NCI-H2029 treated with DMSO at 0.1 percent for 48 hours (cell line): ENCODE measurements around the gene TAF11.
"Not testable (repeated sequence)": the region's sequence is repeated elsewhere in the genome, so short reads cannot be mapped to it uniquely, and the experiment has no call there.

Experiments used
- DNase-seq: peaks from one replicate; lab custom pipeline; 2025; lab: John Stamatoyannopoulos, UW

TAF11 gene

DNA sequence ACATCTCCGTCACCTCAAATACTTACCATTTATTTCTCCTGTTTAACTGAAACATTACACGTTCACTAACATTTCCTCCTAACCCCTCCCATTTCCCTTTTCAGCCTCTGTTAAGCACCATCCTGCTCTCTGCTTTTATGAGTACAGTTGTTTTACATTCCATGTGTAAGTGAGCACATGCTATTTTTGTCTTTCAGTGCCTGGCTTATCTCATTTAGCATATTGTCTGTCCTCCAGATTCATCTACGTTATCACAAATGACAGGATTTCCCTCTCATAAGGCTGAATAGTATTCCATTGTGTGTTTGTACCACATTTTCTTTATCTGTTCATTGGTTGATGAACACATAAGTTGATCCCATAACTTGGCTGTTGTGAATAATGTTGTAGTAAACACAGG lies 22.7 kb downstream of the TAF11 start:
- peak; percentile 4 for DNase-seq

DNA sequence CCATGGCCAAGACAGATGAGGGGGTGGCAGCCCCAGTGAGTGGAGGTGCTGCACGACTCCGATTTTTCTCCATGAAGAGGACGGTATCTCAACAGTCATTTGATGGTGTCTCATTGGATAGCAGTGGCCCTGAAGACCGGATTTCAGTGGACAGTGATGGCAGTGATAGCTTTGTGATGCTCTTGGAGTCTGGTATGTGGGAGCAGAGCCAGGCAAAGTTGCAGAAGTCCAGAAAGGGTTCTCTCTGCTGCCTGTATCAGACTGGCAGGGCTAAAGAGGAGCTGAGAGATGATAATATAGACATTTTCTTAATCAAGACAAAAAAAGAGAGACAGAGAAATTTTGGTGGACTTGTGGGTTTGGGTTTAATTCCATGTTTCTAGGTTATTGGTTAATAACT lies 23.8 kb downstream of the TAF11 start:
- no peak for DNase-seq

DNA sequence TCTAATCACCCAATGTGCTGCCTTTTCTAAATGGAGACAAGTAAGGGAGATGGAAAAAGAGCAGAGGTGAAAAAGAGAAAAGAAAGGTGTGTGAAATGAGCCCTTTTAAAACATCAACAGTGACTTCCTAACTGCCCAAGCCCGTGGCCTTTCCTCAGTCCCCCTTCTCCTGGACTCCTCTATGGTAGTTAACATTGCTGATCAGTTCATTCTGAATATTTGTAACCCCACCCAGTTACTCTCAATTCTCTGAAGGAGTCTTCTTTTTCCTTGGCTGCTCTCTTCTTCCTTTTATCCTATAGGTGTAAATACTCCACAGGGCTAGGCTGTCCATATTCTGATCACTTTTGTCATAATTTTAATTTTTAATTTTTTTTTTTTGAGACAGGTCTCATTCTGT lies 27.1 kb downstream of the TAF11 start:
- DNase-seq: no peak

DNA sequence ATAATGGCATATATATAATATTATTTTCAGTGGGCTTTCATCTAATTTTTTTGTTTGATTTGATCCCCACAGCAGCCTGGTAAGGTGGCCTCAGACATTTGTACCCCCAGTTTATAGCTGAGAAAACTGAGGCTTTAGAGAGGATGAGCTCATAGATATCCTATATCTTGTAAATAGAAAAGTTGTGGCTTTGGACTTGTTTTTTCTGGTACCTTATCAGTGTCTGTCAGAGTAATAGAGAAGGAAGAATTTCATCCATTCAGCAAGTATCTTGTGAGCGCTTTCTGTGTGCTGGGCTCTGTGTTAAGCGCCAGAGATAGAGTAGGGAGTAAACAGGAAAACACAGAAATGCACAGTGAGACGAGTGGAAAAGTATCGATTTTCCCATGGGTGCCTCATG lies 27.9 kb downstream of the TAF11 start:
- DNase-seq: no peak

DNA sequence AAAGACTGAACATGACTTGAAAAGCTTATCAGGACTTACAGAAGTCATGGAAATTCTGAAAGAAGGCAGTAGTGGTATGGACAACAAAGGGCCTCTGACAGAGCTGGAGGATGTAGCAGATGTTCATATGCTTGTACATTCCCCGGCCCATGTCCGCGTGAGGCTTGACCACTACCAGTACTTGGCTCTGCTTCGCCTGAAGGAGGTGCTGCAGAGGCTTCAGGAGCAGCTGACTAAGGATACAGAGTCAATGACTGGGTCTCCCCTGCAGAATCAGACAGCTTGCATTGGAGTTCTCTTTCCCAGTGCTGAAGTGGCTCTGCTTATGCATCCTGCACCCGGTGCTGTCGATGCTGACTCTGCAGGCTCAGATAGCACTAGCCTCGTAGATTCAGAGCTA lies 29.2 kb downstream of the TAF11 start:
- no peak for DNase-seq

DNA sequence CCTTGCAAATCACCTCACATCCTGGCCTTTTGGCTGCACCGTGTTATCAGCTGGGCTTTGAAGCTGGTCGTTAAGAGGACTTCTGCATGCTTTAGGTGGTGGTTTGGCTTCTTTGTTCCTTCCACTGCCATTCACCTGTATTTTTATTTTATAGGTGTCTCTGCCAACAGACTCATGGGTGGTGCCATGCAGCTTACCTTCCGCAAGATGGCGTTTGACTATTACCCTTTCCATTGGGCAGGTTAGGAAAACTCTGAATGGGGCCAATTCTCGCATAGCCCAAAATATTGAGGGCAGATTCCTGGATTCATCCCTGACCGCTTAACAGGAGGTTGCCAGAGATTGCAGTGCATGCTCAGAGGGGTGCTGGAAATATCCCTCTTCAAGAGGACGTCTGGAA lies 32.4 kb downstream of the TAF11 start:
- no peak for DNase-seq

DNA sequence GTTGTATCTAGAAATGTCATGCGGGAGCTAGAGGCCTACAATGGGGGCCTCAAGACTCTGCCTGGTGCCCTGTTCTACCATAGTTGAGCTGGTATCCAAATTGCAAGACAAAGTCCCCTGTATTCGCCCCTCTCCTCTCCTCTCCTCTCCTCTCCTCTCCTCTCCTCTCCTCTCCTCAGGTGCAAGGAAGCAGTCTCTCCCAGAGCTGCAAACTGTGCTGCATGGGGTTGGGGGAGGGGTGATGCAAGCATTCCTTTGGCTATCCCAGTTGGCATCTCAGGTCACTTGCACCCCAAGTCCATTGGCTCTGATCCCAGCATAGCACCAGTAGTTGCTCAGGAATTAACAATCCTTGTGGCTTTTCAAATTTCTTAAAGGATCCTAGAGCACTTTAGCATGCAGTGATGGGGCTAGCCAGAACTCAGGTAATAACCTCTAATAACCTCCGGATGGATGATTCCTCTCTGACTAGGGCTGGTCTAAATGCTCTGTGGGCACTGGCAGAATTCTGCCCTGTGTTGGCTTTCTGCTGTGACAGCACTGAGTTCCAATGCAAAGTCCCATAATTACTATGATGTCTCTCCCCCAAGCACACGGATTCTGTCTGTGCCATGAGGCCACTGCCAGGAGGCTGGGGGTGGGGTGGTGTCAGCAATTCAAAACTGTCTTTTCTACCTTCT lies 35.3 kb downstream of the TAF11 start:
- no peak for DNase-seq

DNA sequence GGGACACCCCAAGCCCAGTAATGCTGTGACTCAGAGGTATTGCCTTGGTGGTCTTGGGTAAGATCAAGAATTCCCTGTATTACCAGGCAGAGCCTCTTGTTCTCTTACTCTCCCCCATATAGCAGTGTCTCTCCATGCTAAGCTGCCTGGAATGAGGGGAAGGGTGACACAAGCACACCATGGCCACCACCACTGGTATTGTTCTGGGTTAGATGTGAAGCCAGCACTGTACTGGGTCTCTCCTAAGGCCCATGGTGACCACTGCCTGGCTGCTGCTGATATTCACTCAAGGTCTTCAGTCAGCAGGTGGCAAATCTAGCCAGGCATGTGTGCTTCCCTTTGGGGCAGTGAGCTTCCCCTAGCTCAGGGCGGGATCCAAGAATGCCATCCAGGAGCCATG lies 36.5 kb downstream of the TAF11 start:
- DNase-seq: no peak

DNA sequence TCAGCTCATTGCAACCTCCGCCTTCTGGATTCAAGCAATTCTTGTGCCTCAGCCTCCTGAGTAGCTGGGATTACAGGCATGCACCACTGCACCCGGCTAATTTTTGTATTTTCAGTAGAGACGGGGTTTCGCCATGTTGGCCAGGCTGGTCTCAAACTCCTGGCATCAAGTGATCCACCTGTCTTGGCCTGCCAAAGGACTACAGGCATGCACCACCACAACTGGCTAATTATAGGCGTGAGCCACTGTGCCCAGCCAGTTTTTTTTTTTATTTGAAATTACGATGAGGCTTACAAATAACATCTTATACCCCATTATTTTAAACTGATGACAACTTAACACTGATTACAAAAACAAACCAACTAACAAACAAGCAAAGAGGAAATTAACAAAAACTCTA lies 38.8 kb downstream of the TAF11 start:
- not testable (repeated sequence) for DNase-seq

DNA sequence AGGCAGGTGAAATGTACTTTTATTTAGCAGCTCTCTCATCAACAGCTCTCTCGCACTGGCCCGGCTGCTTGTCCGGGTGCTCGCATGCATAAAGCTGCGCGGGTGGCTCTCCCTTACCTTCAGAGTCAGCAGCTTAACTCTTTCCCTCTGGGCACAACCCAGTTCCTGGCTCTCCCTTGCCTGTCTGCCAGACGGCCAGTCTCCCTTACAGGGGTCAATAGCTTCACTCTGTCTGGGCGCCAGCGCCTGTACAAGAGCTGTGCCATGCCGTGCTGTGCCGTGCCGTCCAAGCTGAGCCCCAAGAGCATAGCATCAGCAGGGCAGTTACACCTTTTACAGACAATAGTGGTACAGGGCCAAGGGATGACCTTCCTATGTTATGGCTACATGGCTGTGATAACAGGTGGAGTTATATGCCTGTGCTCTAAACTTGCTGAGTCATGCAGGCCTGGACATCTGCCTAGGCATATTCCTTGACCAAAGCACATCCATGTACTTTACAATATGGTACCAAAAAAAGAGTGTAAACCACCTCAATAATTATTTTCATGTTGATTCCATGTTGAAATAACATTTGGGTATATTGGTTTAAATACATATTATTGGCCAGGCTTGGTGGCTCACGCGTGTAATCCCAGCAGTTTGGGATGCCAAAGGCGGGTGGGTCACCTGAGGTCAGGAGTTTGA lies 48.0 kb downstream of the TAF11 start:
- no peak for DNase-seq

DNA sequence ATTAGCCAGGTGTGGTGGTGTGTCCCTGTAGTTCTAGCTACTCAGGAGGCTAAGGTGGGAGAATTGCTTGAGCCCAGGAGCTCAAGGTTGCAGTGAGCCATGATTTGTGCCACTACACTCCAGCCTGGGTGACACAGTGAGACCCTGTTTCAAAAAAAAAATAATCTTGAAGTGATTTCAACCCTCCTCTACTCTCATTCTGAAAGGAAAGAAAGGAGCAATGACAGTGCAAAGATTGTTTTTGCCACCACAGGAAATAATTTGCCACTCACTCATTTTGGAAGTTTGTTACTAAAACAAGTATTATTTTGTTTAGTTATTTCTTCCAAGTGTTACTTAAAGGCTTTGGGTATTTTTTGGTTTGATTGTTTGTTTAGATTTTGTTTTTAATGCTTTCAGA lies 50.3 kb downstream of the TAF11 start:
- DNase-seq: no peak

DNA sequence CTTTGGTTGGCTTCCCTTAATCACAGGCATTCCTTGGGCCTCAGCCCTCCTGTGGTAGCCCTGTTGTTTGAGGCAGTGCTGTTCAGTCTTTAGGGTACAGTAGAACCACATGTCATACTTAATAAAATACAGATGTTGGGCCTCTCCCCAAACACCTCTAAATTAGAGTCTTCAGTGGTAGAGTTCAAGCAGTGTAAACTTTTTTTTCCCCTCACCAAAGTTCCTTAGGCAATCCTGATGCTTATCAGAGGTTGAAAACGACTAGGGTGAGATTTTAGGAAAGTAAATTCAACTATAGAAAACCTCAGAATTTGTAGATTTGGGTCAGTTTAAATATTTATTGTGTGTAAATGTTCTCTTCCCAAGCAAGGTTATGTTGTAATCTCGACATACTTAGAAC lies 51.4 kb downstream of the TAF11 start:
- DNase-seq: no peak

DNA sequence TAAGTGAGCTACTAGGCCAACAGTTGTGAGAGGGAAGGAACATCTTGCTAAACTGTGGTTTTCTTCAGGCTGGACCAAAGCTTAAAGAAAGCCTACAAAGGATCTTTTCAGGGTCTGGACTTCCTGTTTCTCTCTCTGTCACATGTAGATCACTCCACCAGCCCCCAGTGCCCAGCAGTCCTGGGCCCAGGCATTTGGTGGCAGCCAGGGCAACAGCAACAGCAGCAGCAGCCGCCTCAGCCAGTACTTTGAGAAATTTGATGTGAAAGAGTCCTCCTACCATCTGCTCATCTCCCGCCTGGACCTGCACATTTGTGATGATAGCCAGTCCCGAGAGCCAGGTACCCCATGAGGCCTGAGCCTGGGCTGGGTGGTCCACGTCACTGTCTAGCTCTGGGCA lies 51.8 kb downstream of the TAF11 start:
- DNase-seq: no peak

DNA sequence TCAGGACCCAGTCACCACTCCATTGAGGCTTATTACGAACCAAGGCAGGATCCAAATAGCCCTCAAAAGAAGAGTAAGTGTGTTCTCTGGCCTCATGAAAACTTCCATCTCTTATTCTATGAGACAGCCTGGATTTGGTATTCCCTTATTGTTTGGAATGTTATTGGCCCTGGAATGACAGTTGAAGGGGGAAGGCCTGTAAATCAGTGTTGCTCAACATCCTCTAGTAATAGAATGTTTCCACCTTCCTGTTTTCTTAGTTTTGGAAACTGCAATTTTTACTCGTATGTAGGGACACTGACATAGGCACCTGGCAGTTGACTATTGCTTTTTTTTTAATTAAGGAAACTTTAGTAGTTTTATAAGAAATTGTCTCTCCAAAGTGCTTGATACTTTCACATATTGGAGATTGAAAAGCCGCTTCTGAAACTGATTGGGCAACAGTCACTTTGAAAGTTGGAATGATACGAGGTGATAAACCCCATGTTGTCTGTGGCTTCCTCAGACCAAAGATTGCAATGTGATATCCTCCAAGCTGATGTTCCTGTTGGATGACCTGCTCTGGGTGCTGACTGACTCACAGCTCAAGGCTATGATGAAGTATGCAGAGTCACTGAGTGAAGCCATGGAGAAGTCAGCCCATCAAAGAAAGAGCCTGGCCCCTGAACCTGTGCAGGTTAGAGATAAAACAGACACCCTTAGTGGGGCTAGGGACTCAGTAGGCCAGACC lies 52.9 kb downstream of the TAF11 start:
- no peak for DNase-seq

DNA sequence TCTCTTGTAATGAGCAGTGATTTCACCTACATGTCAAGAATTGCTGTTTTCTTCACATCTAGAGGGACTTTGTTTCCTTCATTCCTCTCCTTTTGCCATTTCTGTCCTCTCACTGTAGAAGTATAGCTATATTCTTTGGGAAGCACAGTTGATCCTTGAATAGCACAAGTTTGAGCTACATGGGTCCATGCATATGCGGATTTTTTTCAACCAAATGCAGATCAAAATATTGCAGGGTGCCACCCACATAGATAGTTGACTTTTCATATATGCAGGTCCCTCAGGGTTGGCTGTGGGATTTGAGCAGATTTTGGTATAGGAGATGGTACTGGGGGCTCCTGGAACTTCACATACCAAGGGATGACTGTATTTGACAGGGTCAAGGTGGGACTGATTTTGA lies 54.9 kb downstream of the TAF11 start:
- DNase-seq: no peak

DNA sequence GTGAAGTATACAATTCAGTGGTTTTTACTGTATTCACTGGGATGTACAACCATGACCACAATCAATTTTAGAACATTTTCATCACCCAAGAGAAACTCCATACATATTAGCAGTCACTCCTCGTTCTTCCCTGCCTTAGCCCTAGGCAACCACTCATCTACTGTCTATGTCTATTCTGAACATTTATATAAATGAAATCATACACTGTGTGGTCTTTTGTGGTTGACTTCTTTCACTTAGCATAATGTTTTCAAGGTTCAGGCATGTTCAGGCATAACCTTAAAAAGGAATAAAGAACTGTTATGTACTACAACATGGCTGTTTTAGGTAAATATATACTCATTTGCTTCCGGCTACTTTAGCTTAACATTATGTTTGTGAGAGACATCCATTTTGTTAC lies 58.7 kb downstream of the TAF11 start:
- DNase-seq: no peak
